Activated CD8-positive, alpha-beta memory T cell treated with anti-CD3 and anti-CD28 coated beads for 48 hours (primary cell): ENCODE measurements around the gene JOSD1.

Experiments used
- DNase-seq, 3 experiments: peaks; one replicate each; pipeline ENCODE4 v3.0.0-alpha.2; 2020; ENCODE audit warnings: low read depth in 2 of 3, low spot score in 2 of 3

JOSD1 gene

GRCh38 chr22:38715176-38715764 is 14.5 kb upstream of the JOSD1 start:
- DNase-seq: no peak

- DNase-seq: no peak
Observed at GRCh38 chr22:38713921-38714320, 13.2 kb upstream of the JOSD1 start.

GRCh38 chr22:38712486-38713207 is 11.9 kb upstream of the JOSD1 start:
- no peak for DNase-seq

GRCh38 chr22:38710866-38711265 is 10.1 kb upstream of the JOSD1 start:
- DNase-seq: no peak

GRCh38 chr22:38710351-38710750 is 9.6 kb upstream of the JOSD1 start:
- DNase-seq: no peak

- DNase-seq: no peak
Observed at GRCh38 chr22:38709306-38709705, 8.6 kb upstream of the JOSD1 start.

- DNase-seq: no peak
Observed at GRCh38 chr22:38707984-38708383, 7.2 kb upstream of the JOSD1 start.

- DNase-seq: no peak
Observed at GRCh38 chr22:38707346-38707745, 6.6 kb upstream of the JOSD1 start.

GRCh38 chr22:38706901-38707195 is 6.1 kb upstream of the JOSD1 start:
- no peak for DNase-seq

GRCh38 chr22:38706101-38706900 is 5.6 kb upstream of the JOSD1 start:
- peak in 1 of 3 experiments; percentile 16 for DNase-seq

GRCh38 chr22:38705235-38706100 is 4.7 kb upstream of the JOSD1 start, which contains the start of gene GTPBP1:
GTPBP1 (plus strand) TSS chr22:38705944; CDS start chr22:38705956, 12 bp downstream.
- peak; percentile 75 to 89 (median 86) for DNase-seq

GRCh38 chr22:38704654-38705234 is 4.0 kb upstream of the JOSD1 start:
- no peak for DNase-seq

- DNase-seq: peak in 2 of 3 experiments; percentile 15 to 17
Observed at GRCh38 chr22:38700270-38700788, 414 bp downstream of the JOSD1 start.

- no peak for DNase-seq
Observed at GRCh38 chr22:38699784-38700183, 959 bp downstream of the JOSD1 start.

- no peak for DNase-seq
Observed at GRCh38 chr22:38699143-38699542, 1.6 kb downstream of the JOSD1 start.

- DNase-seq: no peak
Observed at GRCh38 chr22:38698407-38699094, 2.2 kb downstream of the JOSD1 start.

GRCh38 chr22:38697425-38698089 is 3.2 kb downstream of the JOSD1 start:
- DNase-seq: no peak

- DNase-seq: no peak
Observed at GRCh38 chr22:38696606-38697424, 3.9 kb downstream of the JOSD1 start.

- no peak for DNase-seq
Observed at GRCh38 chr22:38694940-38695339, 5.8 kb downstream of the JOSD1 start.
